Right kidney (tissue), 1 donor: Measurements from ENCODE around the gene ATAD5.
A peak's percentile ranks its signal among the peaks of the same experiment; 100 is the strongest.
"Not testable (repeated sequence)": the region's sequence is repeated elsewhere in the genome, so short reads cannot be mapped to it uniquely, and the experiment has no call there.

ENCODE experiments used
- DNase-seq: peaks from one replicate; pipeline ENCODE4 v3.0.0-alpha.2; 2016

ATAD5 gene

DNA sequence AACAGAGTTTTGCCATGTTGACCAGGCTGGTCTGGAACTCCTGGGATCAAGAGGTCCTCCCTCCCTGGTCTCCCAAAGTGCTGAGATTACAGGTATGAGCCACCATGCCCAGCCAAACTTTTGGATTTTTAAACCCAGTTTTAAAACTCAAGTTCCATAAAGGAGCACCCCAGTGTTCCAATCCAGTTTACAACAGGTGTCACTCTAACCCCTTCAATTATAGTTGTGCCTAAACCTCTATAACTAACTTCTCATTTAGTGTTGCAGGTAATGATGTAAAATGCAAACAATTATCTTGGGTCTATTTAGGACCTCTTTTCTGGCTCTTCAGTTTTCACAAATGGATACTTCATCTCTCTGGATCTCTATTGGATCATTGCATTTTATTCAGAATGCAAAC, 82.2 kb downstream of the ATAD5 start:
- DNase-seq = no peak

DNA sequence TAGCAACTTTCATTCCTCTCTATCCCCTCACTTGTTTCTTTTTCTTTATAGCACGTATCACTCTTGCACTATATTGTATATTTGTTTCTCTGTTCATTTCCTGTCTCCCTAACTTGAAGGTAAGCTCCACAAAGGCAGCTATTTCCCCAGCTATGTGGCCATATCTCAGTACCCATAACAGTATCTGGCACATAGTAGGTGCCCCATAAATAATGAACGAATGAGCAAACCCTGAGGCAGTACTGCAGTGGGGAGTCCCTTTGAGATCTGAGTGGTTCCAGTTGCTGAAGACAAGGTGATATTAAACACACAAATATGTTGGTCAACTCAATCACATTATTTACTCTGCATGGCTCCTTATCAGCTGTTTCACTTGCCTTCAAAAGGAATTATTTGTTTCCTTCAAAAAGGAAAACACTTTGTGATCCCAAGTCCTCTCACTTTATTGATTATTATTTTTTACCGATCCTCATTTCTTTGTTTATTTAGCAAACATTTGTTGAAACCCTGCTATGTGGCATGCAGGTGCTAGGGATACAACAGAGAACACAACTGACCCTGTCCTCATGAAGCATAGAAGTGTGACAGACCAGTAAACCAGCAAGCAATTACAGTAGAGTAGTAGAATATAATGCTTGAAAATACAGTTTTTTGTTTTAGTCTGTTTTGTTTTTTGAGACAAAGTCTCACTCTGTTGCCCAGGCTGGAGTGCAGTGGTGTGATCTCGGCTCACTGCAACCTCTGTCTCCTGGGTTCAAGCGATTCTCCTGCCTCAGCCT, 84.3 kb downstream of the ATAD5 start:
- DNase-seq = no peak

DNA sequence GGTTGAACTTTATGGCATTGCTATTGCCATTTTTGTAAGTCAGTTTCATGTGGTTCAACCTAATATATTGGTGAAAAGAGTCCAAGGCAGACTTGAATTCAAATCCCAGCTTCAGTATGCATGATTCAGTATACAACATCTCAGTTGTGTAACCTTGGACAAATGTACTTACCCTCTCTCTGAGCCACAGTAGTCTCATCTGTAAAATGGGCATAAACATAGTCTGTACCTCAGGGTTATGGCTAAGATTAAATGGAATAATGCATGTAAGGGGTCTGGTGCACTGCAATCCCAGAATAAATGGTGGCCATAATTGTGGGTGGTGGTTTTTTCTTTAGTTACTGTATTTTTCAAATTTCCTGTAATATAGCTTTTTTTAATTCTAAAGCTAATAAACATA, 85.3 kb downstream of the ATAD5 start:
- DNase-seq = no peak

DNA sequence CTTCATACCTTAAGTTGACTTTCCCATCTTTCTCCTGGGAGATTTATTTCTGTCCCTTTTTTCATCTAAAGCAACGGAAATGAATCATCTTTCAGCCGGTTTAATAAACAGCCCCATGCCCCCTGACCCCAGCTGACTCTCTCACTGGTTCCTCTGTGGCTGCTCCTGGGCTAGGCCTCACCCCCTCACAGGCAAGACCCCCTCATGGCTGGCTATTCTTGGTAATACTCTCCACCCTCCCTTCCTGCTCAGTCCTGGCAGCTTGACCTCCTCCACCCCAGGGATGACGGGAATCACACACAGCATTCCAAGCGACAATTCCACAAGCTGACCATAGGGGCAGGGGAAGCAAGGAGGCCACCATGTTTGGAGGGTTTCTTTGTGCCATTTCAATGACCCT, 88.5 kb downstream of the ATAD5 start:
- no peak for DNase-seq

DNA sequence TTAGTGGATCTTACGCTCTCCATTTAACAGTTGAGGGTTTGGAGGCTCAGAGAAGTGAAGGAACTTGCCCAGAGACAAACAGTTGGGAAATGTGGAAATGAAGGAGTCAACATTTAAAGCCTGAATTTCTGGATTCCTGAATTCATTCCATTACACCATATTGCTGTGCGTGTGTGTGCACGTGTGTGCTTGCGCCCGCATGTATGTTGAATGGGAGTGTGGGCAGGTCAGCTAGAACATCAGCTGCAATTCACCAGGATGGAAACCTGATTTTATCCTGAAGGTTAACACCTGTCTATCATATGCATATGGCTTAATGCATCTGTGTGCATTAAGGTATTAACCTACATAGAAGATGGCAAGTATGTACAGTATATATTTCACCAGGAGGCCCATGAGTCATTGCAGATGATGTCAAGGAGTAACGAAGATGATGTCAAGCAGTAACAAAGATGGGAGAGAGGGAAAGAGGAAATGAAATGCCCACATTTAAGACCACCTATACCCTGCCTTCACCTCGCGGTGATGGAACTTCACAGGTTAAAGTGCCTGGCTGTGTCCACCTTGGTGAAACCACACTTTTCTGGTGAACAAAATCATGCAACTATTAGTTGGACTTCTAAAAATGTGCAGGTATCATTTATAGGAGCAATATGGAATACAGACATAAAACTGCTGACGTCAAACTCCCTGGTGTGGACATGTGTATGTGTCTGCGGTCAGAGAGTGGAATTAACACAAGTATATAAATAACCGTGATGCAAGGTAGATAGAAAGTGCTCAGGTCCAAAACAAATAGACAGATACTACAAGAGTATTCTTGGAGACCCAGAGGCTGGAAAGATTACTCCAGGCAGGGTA, 89.1 kb downstream of the ATAD5 start:
- DNase-seq = no peak

DNA sequence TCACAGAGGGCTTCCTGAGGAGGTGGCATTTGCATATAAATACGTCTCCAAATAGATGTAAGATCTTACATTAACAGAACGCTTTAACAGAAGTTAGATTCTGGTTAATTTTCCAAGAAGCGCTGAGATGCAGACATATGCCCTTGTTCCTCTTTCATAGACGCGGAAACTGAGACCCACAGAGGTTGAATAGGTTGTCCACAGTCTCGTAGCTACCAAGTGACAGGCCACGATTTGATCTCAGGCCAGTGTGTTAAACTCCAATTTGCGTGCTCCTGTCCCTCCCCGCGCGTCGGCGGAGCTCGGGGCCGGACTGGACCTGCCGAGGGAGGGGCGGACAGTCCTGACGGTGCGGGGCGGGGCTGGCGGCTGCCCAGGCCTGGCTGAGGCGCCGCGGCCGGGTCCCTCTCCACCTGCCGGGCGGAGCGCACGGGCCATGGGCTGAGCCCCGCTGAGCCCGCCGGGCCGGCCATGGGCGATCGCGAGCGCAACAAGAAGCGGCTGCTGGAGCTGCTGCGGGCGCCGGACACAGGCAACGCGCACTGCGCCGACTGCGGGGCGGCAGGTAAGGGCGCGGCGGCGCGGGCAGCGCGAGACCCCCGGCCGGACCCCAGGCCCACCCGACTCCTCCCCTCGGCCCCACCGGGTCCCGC, 89.9 kb downstream of the ATAD5 start, which contains the start of gene ADAP2:
Gene ADAP2, plus strand, starts transcription at position 402 of the 653 bp plus-strand sequence. Its CDS starts 70 bp downstream, at position 472.
- DNase-seq = peak; percentile 41

DNA sequence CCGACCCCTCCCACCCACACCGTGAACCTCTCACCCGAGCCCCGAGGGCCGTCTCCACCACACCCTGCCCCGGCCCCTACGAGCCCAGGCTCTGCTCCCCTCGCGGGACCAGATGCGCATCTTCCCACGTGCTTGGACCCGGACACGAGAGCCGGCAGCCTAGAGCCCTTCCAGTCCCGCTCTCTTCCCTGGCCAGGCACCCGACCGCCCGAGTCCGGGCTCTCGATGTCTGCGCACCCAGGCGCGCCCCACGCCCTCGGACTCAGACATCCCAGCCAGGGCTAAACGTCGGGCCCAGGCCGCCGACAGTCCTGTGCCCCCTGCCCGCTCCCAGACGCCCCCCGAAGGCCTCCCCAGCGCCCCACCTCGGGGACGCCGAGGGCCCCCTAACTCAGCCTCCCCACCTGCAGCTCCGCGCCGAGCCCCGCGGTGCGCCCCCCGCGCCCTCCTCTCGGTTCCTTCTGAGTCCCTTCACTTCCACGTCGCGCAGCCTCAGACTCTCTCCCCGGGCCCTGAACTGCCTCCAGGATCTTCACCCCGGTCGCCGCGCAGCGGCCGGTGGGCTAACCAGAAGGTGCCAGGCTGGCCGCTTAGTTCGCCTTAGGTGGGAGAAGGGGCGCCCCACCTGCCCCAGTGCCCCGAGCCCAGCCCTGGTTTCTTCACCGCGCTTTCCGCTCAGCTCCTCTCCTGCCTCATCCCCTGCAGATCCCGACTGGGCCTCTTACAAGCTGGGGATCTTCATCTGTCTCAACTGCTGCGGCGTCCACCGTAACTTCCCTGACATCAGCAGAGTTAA, 90.7 kb downstream of the ATAD5 start:
- peak; percentile 50 for DNase-seq

DNA sequence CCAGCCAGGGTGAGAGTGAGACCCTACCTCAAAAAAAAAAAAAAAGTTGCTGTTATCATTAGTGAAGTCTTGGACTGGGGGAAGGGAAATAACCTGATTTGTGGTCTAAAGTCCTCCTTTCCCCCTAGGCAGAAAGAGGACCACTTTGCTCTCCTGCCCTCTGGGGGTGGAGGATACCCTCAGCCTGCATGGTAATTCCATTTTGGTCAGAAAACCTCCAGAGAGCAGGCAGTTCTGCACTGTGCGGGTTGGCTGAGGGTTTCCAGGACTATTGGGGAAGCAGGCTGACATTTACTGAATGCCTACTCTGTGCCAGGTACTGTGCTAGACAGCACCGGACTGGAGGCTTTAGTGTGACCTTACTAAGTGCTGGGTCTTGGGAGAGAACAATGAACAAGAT, 92.6 kb downstream of the ATAD5 start:
- no peak for DNase-seq

DNA sequence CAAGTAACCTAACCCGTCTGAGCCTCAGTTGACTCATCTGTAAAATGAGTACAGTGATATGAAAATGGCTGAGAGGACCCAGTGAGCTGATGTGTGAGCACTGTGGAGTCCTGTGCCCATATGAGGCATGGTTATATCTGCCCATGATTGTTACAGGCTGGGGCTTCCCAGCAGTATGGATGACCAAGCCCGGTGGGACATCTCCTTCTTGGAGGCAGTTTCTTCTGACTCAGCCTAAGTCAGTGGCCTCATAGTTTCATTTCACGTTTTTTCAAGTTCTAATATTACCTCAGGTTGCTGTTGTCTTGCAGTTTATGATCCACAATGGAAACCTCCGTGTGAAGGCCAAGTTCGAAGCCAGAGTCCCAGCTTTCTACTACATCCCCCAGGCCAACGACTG, 94.8 kb downstream of the ATAD5 start:
- no peak for DNase-seq

DNA sequence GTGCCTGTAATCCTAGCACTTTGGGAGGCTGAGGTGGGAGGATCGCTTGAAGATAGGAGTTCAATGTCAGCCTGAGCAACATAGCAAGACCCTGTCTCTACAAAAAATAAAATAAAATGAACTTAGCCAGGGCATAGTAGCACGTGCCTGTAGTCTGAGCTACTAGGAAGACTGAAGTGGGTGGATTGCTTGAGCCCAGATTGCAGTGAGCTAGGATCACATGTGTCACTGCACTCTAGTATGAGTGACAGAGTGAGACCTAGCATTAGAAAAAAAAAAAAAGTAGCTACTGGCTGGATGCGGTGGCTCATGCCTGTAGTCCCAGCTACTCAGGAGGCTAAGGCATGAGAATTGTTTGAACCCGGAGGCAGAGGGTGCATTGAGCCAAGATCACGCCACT, 96.0 kb downstream of the ATAD5 start:
- no peak for DNase-seq

DNA sequence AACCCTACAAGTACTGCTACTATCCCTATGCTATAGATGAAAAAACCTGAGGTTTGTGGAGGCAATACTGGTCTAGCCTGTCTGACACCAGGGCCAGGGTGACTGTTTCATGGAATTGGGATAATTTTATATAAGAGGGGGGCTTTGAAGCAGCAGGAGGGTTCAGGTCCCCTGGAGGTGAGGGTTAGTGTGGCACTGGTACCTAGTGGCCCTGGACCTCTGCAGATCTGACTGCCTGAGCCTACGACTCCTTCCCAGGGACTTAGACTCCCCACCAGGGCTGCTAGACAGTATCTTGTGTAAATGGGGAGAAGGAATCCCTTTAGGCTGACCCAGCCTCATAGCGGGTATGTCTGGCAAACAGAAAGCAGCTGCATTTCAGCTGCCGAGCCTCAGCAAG, 96.8 kb downstream of the ATAD5 start:
- no peak for DNase-seq

DNA sequence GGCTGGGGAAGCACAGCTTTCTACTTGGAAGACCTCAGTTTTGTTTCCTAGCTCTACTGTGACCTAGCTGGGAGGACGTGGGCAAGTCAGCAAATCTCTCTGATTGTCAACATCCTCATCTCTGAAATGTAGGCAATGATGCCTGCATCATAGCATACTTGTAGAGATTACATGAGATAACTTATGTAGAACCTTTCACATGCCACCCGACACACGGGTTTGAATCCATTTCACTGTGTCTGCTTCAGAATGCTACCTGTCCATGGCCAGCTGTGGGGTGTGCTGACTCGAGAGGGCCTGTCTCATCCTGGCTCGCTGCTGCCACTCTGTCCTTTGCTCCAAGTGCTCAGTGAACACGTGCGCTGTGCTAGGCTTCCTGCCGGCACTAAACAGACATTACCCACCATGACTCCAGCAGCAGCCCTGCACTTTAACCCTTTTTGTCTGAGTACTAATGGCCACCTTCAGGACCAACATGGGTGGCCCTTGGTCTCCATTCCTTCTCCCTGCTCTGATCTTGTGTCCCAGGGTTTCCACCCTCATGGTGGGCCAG, 97.4 kb downstream of the ATAD5 start:
- no peak for DNase-seq

DNA sequence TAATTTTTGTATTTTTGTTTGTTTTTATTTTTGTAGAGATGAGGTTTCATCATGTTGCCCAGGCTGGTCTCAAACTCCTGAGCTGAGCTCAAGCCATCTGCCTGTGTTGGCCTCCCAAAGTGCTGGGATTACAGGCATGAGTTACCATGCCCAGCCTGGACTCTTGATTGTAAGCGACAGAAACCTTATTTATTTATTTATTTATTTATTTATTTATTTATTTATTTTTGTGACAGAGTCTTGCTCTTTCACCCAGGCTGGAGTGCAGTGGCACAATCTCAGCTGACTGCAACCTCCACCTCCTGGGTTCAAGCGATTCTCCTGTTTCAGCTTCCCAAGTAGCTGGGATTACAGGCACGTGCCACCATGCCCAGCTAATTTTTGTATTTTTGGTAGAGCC, 98.1 kb downstream of the ATAD5 start:
- DNase-seq = not testable (repeated sequence)

DNA sequence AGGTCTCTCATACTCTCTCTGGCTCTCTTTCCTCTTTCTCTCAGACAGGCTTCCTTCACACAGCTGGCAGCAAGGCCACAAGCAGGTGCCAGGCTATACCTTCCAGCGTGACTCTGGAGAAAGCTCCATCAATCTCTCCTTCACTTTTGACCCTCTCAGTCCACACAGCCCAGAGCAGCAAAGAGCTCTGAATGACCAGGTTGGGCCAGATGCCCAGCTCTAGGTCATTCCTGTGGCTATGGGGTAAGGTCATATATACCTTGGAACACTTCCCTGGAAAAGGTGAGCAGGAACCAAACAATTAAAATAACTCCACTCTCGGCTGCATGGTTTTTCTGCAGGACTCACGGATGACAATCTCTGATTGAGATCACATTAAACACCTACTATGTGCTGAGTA, 98.7 kb downstream of the ATAD5 start:
- no peak for DNase-seq

DNA sequence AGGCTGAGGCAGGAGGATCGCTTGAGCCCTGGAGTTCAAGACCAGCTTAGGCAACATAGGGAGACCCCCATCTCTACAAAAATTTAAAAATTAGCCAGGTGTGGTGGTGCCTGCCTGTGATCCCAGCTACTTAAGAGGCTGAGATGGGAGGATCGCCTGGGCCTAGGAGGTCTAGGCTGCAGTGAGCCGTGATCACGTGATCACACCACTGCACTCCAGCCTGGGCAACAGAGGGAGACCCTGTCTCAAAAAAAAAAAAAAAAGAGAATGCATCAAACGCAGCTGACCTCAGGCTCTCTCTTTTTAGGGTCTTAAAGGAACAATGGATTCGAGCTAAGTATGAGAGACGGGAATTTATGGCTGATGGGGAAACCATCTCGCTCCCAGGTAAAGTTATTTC, 99.8 kb downstream of the ATAD5 start:
- not testable (repeated sequence) for DNase-seq

DNA sequence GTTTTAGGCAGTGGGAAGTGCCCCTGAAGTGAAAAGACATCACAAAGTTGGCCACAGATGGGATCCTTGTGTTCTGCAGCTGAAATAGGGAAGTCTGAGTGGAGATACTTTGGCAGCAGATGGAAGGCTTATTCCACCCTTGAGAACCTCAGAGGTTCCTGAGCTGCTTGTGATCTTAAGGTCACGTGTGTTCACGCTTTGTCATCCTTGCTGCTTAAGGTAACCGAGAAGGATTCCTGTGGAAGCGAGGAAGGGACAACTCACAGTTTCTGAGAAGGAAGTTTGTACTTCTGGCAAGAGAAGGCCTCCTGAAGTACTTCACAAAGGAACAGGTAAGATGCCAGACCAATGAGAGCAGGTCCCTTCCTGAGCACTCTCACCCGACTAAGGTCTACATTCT, 102.2 kb downstream of the ATAD5 start:
- DNase-seq = no peak

DNA sequence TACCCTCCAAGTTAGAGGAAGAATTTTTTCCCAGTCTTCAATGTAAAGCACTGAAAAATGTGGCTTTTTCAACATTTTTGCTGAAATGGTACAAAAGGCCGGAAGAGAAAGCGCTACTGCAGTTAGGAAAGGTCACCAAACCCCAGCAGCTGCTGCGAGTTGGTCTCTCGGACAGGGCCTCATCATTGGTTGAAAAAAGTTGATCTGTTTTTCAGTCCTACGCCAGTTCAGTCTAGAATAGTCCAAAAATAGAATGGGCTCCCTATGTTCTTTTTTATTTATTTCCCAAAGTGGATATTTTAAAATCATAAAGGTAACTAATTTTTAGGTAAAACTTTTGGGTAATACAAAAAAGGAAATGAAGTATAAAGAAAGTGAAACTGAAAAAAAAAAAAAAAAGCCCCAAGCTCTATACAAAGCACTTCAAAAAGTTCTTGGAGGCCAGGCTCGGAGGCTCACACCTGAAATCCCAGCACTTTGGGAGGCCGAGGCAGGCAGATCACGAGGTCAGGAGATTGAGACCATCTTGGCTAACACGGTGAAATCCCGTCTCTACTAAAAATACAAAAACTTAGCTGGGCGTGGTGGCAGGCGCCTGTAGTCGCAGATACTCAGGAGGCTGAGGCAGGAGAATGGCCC, 107.4 kb downstream of the ATAD5 start:
- DNase-seq = no peak

DNA sequence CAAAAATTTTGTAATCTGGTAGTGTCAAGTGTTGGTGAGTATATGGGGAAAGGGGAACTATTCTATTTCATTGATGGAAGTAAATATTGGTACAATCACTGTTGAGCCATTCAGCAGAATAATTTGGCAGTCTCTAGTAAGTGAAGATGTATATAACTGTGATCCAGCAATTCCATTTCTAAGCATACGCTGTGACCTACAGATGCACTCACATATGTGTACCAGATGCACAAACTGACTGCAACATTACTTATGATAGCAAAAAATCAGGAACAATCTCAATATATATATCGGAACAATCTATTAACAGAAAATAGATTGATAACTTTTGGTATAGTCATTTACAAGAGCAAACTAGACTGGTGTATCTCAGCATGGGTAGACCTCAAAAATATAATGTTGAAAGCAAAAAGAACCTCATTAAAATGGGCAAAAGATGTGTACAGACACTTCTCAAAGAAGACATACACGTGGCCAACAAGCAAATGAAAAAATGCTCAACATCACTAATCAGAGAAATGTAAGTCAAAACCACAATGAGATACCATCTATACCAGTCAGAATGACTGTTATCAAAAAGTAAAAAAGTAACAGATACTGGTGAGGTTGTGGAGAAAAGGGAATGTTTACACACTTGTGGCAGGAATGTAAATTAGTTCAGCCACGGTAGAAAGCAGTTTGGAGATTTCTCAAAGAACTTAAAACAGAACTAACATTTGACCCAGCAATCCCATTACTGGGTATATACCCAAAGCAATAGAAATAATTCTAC, 110.7 kb downstream of the ATAD5 start:
- DNase-seq = no peak
